HCT116 (cell line): ENCODE data around the gene COQ2. TPM values are rescaled to one million over a fixed set of nuclear protein-coding genes. Genes with fewer than 3 reads are reported as not detected.

Experiments used
- ATAC-seq: fragments of 200-7000 bp; cut with Tn5 transposase; 2 replicates; pipeline ENCODE4 v1.9.1; 2020; ENCODE audit warnings: mild to moderate bottlenecking, moderate library complexity
- BruUV-seq: library from RNA; stranded (reverse); fragments of 400-500 nt; replicated peaks from 2 replicates; lab custom pipeline; 2021; lab: Mats Ljungman, UMichigan
- CTCF ChIA-PET: fragments of 300-600 bp; sonication (Branson Sonifier 250); formaldehyde crosslinking; loops from one replicate; lab custom pipeline; 2021; ENCODE audit warnings: antibody characterized with exemption; lab: Charles Lee
- POLR2A ChIA-PET: fragments of 300-600, 350-600 bp; sonication (Branson Sonifier 250); formaldehyde crosslinking; loops from one replicate; lab custom pipeline; 2021; ENCODE audit warnings: antibody characterized with exemption; lab: Charles Lee
- RAD21 ChIA-PET, 2 experiments: fragments of 300-600 bp; sonication (Branson Sonifier 250); formaldehyde crosslinking; loops; one replicate each; lab custom pipeline; 2023; ENCODE audit warnings: low total read pairs in 2 of 2; ENCODE audit not compliant: uncharacterized antibody in 2 of 2, unreplicated experiment in 2 of 2, low non-redundant PET in 1 of 2; lab: Charles Lee
- DNase-seq: peaks from one replicate; pipeline ENCODE4 v3.0.0-alpha.2; 2010; ENCODE audit warnings: low read depth, low spot score
- H2AFZ ChIP-seq: fragments of 200-600 bp; shearing (Covaris generic), sonication (generic); 2 replicates; pipeline ENCODE4 v1.6.1; 2017; ENCODE audit warnings: low read depth, mixed run types, mixed read lengths, antibody characterized with exemption, low read length; ENCODE audit not compliant: poor library complexity, severe bottlenecking
- H3K27ac ChIP-seq: 2 replicates; pipeline ENCODE4 v1.5.1; 2012; ENCODE audit warnings: low read depth, low read length
- H3K27me3 ChIP-seq: fragments of 200-600 bp; sonication (generic); 2 replicates; pipeline ENCODE4 v1.6.1; 2016; ENCODE audit warnings: mixed run types, low read length, mixed read lengths; ENCODE audit not compliant: insufficient read depth
- H3K36me3 ChIP-seq, 2 experiments: fragments of 200-500 bp in 1 of 2; fragments of 200-600 bp in 1 of 2; sonication (Bioruptor generic) in 1 of 2; sonication (generic) in 1 of 2; 2 replicates each; pipeline versions ENCODE4 v1.5.1 to v1.6.1; 2014 to 2016; ENCODE audit warnings: low read length in 2 of 2, inconsistent platforms in 1 of 2, mixed read lengths in 1 of 2, mixed run types in 1 of 2; ENCODE audit not compliant: insufficient read depth in 2 of 2, control insufficient read depth in 1 of 2
- H3K4me1 ChIP-seq, 2 experiments: fragments of 200-600 bp in 1 of 2; sonication (generic) in 1 of 2; 2 replicates each; pipeline versions ENCODE4 v1.5.1 to v1.6.1; 2012 to 2017; ENCODE audit warnings: low read length in 2 of 2, inconsistent platforms in 1 of 2, mild to moderate bottlenecking in 1 of 2, mixed read lengths in 1 of 2, mixed run types in 1 of 2, moderate library complexity in 1 of 2; ENCODE audit not compliant: insufficient read depth in 2 of 2, control insufficient read depth in 1 of 2
- H3K4me2 ChIP-seq: fragments of 200-600 bp; sonication (generic); 2 replicates; pipeline ENCODE4 v1.6.1; 2017; ENCODE audit warnings: mixed run types, low read length, mixed read lengths
- H3K4me3 ChIP-seq, 2 experiments: fragments of 200-600 bp in 1 of 2; sonication (generic) in 1 of 2; replicated peaks in 1 of 2; 2 replicates each; pipeline ENCODE4 v1.5.1; 2011 to 2016; ENCODE audit warnings: low read length in 2 of 2, control low read depth in 1 of 2, low read depth in 1 of 2, mild to moderate bottlenecking in 1 of 2, mixed read lengths in 1 of 2, mixed run types in 1 of 2
- H3K79me2 ChIP-seq: fragments of 200-600 bp; sonication (generic); 2 replicates; pipeline ENCODE4 v1.6.1; 2017; ENCODE audit warnings: mild to moderate bottlenecking, mixed run types, low read length, moderate library complexity, mixed read lengths; ENCODE audit not compliant: insufficient read depth
- H3K9ac ChIP-seq: fragments of 200-600 bp; sonication (generic); 2 replicates; pipeline ENCODE4 v1.6.1; 2016; ENCODE audit warnings: low read length, mixed read lengths
- H3K9me2 ChIP-seq: fragments of 200-600 bp; sonication (generic), shearing (Covaris generic); 2 replicates; pipeline ENCODE4 v1.6.1; 2017; ENCODE audit warnings: mixed run types, mild to moderate bottlenecking, moderate library complexity; ENCODE audit not compliant: insufficient read depth
- H3K9me3 ChIP-seq, 2 experiments: fragments of 200-500 bp in 1 of 2; fragments of 200-600 bp in 1 of 2; sonication (Bioruptor generic) in 1 of 2; sonication (generic) in 1 of 2; 2 replicates each; pipeline ENCODE4 v1.6.1; 2014 to 2017; ENCODE audit warnings: low read length in 2 of 2, mixed read lengths in 2 of 2, inconsistent platforms in 1 of 2, low read depth in 1 of 2, mild to moderate bottlenecking in 1 of 2, mixed run types in 1 of 2, moderate library complexity in 1 of 2; ENCODE audit not compliant: control insufficient read depth in 1 of 2, insufficient read depth in 1 of 2
- H4K20me1 ChIP-seq: fragments of 200-600 bp; sonication (generic), shearing (Covaris generic); 2 replicates; pipeline ENCODE4 v1.6.1; 2017; ENCODE audit warnings: mixed run types, mild to moderate bottlenecking, moderate library complexity; ENCODE audit not compliant: insufficient read depth
- ATF3 ChIP-seq: IDR thresholded peaks from 2 replicates; pipeline ENCODE4 v1.6.1; 2012
- CEBPB ChIP-seq: IDR thresholded peaks from 2 replicates; pipeline ENCODE4 v1.6.1; 2012; ENCODE audit warnings: low read depth
- CTCF ChIP-seq, 3 experiments: fragments of 200-600 bp in 1 of 3; sonication (generic) in 1 of 3; IDR thresholded peaks in 2 of 3; conservative IDR thresholded peaks in 1 of 3; 2 replicates each; pipeline ENCODE4 v1.5.1; 2012 to 2017; ENCODE audit warnings: low read depth in 2 of 3, low read length in 2 of 3, antibody characterized with exemption in 1 of 3, borderline replicate concordance in 1 of 3, control low read depth in 1 of 3, mild to moderate bottlenecking in 1 of 3, mixed read lengths in 1 of 3, mixed run types in 1 of 3, moderate library complexity in 1 of 3; ENCODE audit not compliant: insufficient read depth in 1 of 3
- EGR1 ChIP-seq: IDR thresholded peaks from 2 replicates; pipeline ENCODE4 v1.6.1; 2012; ENCODE audit warnings: low read depth
- MAX ChIP-seq: IDR thresholded peaks from 2 replicates; pipeline ENCODE4 v1.6.1; 2012
- REST ChIP-seq: IDR thresholded peaks from 2 replicates; pipeline ENCODE4 v1.6.1; 2012; ENCODE audit warnings: low read depth
- SP1 ChIP-seq: IDR thresholded peaks from 2 replicates; pipeline ENCODE4 v1.6.1; 2012; ENCODE audit warnings: low read depth
- SRF ChIP-seq: IDR thresholded peaks from 2 replicates; pipeline ENCODE4 v1.6.1; 2012; ENCODE audit warnings: low read depth
- ZBTB33 ChIP-seq: IDR thresholded peaks from 2 replicates; pipeline ENCODE4 v1.6.1; 2011; ENCODE audit warnings: mild to moderate bottlenecking, low read length, moderate library complexity; ENCODE audit not compliant: insufficient replicate concordance; ENCODE audit errors: extremely low read depth
- ZFX ChIP-seq: fragments of 450-650 bp; IDR thresholded peaks from 2 replicates; pipeline ENCODE4 v1.6.1; 2017
- ZNF274 ChIP-seq: fragments of 200-500 bp; sonication (Bioruptor generic); IDR thresholded peaks from 2 replicates; pipeline ENCODE4 v1.6.1; 2014; ENCODE audit warnings: mild to moderate bottlenecking, low read depth, low read length, inconsistent platforms
- intact Hi-C: fragments of 100-400 bp; cut with micrococcal nuclease; formaldehyde crosslinking; loops from 2 replicates; pipeline ENCODE4 v1.10.0; 2022
- total RNA-seq: library from RNA; stranded (reverse); gene quantifications from one replicate; pipeline ENCODE4 v1.2.1, GENCODE V29; 2021; ENCODE audit not compliant: unreplicated experiment

COQ2 gene
- total RNA-seq, 1 experiment from 2014 or later = 20.6 TPM

GRCh38 chr4:83323136-83323535 is 38.5 kb upstream of the COQ2 start:
- no peak overlapping the region for H3K9ac ChIP-seq
- no peaks in the 10 kb centered on the region for H3K9me3 ChIP-seq
- ATAC-seq = no peak
- no peak overlapping the region for H3K4me2 ChIP-seq
- no peaks in the 10 kb centered on the region for H3K36me3 ChIP-seq
- H4K20me1 ChIP-seq = no peaks in the 10 kb centered on the region
- ChIA-PET RAD21 (no interaction called here), POLR2A (no interaction called here)
- no peaks in the 10 kb centered on the region for H3K27me3 ChIP-seq
- no peaks in the 10 kb centered on the region for H3K4me1 ChIP-seq
- H3K79me2 ChIP-seq = no peaks in the 10 kb centered on the region
- no TSS peak for BruUV-seq
- H3K9me2 ChIP-seq = no peaks in the 10 kb centered on the region
- H3K27ac ChIP-seq = no peak overlapping the region
- TF ChIP-seq ZBTB33 (no peak), SRF (no peak), ZNF274 (no peak), ATF3 (no peak), MAX (no peak), ZFX (no peak)
- TF ChIP-seq, all 23 proteins: peak for 0
- Histone ChIP-seq H3K4me3 (no peak overlapping the region), H2AFZ (no peak overlapping the region)
- DNase-seq = no peak
- CTCF ChIA-PET = no interaction called here
- intact Hi-C loops = no loop called here

GRCh38 chr4:83320548-83320947 is 36.0 kb upstream of the COQ2 start:
- no peaks in the 10 kb centered on the region for H3K9me2 ChIP-seq
- no peaks in the 10 kb centered on the region for H3K79me2 ChIP-seq
- H4K20me1 ChIP-seq = no peaks in the 10 kb centered on the region
- no peak overlapping the region for H3K4me2 ChIP-seq
- ChIA-PET CTCF (no interaction called here), RAD21 (no interaction called here), POLR2A (interaction anchor here (0.7 kb wide), 1 partner anchor 11 kb away, joined by 3 read pairs; no protein-coding TSS in a partner anchor)
- no peak overlapping the region for H3K9ac ChIP-seq
- H3K27ac ChIP-seq = no peak overlapping the region
- DNase-seq (no peak), ATAC-seq (no peak)
- no peak overlapping the region for H3K4me3 ChIP-seq
- no peaks in the 10 kb centered on the region for H3K27me3 ChIP-seq
- intact Hi-C loops = no loop called here
- H3K9me3 ChIP-seq = no peaks in the 10 kb centered on the region
- H3K4me1 ChIP-seq = no peaks in the 10 kb centered on the region
- H3K36me3 ChIP-seq = no peaks in the 10 kb centered on the region
- H2AFZ ChIP-seq = no peak overlapping the region
- no TSS peak for BruUV-seq
- TF ChIP-seq REST (no peak), CTCF (IDR thresholded peaks at IDR 0.05 in 2 of 3, conservative IDR thresholded peaks at IDR 0.05 in 1 of 3; ENCODE audit: borderline replicate concordance in 1 of 3, insufficient read depth in 1 of 3, low read depth in 2 of 3, low read length in 2 of 3) (no peak), SP1 (no peak), CEBPB (no peak), ZFX (no peak), EGR1 (no peak)
